ENCODE results near the gene OR8J1.
"Not testable (repeated sequence)": the region's sequence is repeated elsewhere in the genome, so short reads cannot be mapped to it uniquely, and the experiment has no call there.

The OR8J1 gene

GRCh38 chr11:56353991-56354390 lies at the start of gene OR8J1:
OR8J1 (plus strand) TSS chr11:56354291; CDS start chr11:56360247, 5,956 bp downstream.
- DNase-seq = no peak

GRCh38 chr11:56307836-56308235 lies 46.3 kb upstream of the OR8J1 start:
- DNase-seq = no peak

- DNase-seq = no peak
Measured at GRCh38 chr11:56314844-56315243, 39.2 kb upstream of the OR8J1 start, which contains the start of gene OR8K3. OR8K3 (plus strand) TSS chr11:56315144; CDS start chr11:56318307, 3,163 bp downstream.

GRCh38 chr11:56331861-56332491 lies 22.1 kb upstream of the OR8J1 start:
- no peak for DNase-seq

GRCh38 chr11:56333156-56333555 lies 20.9 kb upstream of the OR8J1 start:
- DNase-seq = no peak

- no peak for DNase-seq
Measured at GRCh38 chr11:56340289-56340688, 13.8 kb upstream of the OR8J1 start.

GRCh38 chr11:56345739-56346138 lies 8.4 kb upstream of the OR8J1 start, which contains the start of gene OR8K1:
OR8K1 (plus strand) TSS chr11:56346039; CDS start chr11:56346039, 0 bp downstream.
- DNase-seq = no peak

GRCh38 chr11:56375324-56375723 lies 21.2 kb downstream of the OR8J1 start, which contains the start of gene OR8U1:
OR8U1 (plus strand) TSS chr11:56375624; CDS start chr11:56375624, 0 bp downstream.
- no peak for DNase-seq

- no peak for DNase-seq
Measured at GRCh38 chr11:56380120-56380519, 26.0 kb downstream of the OR8J1 start.

GRCh38 chr11:56394381-56394780 lies 40.3 kb downstream of the OR8J1 start:
- DNase-seq = no peak

- DNase-seq = no peak
Measured at GRCh38 chr11:56396047-56396446, 42.0 kb downstream of the OR8J1 start.

- not testable (repeated sequence) for DNase-seq
Measured at GRCh38 chr11:56401858-56402461, 47.9 kb downstream of the OR8J1 start.

- no peak for DNase-seq
Measured at GRCh38 chr11:56404393-56404792, 50.3 kb downstream of the OR8J1 start.

- DNase-seq = no peak
Measured at GRCh38 chr11:56410801-56411200, 56.7 kb downstream of the OR8J1 start.

Measured in activated CD8-positive, alpha-beta memory T cell treated with anti-CD3 and anti-CD28 coated beads for 24 hours (primary cell).